ENCODE data around the gene STOML3. TPM values are rescaled to one million over a fixed set of nuclear protein-coding genes. Genes with fewer than 3 reads are reported as not detected.

STOML3 gene
- total RNA-seq, 4 donors from 2014 or later: not detected

- WGBS, 2 donors: 74 to 78% methylated on average over 1 of the region's 1 CpG
- TF ChIP-seq CTCF (IDR thresholded peaks at IDR 0.05) (no peak), POLR2A (IDR thresholded peaks at IDR 0.05) (no peak)
- intact Hi-C loops (cut with DNase I; ENCODE audit: low total_unique reads): no loop called here
Measured at GRCh38 chr13:38952827-38953226, 37.8 kb downstream of the STOML3 start.

GRCh38 chr13:38951525-38952313 is 38.9 kb downstream of the STOML3 start:
- no peak for DNase-seq (ENCODE audit: low spot score in 2 of 2)
- intact Hi-C loops (cut with DNase I; ENCODE audit: low total_unique reads): no loop called here
- no peak overlapping the region for H3K4me3 ChIP-seq (ENCODE audit: low read depth, poor library complexity, severe bottlenecking)
- TF ChIP-seq CTCF (IDR thresholded peaks at IDR 0.05) (no peak), POLR2A (IDR thresholded peaks at IDR 0.05) (no peak)
- WGBS, 2 donors: 55 to 58% methylated on average over 9 of the region's 9 CpGs

More at GRCh38 chr13:38952827-38953226, 37.8 kb downstream of the STOML3 start:
- DNase-seq (ENCODE audit: low spot score in 2 of 2): no peak
- no peak overlapping the region for H3K4me3 ChIP-seq (ENCODE audit: low read depth, poor library complexity, severe bottlenecking)

- TF ChIP-seq CTCF (IDR thresholded peaks at IDR 0.05): no peak
- no peak for TF ChIP-seq POLR2A (IDR thresholded peaks at IDR 0.05)
- 63 to 73% methylated on average over 3 of the region's 3 CpGs for WGBS, 2 donors
- no peak for DNase-seq (ENCODE audit: low spot score in 2 of 2)
- intact Hi-C loops (cut with DNase I; ENCODE audit: low total_unique reads): no loop called here
- H3K4me3 ChIP-seq (ENCODE audit: low read depth, poor library complexity, severe bottlenecking): no peak overlapping the region
Measured at GRCh38 chr13:38950987-38951386, 39.6 kb downstream of the STOML3 start.

- WGBS, 2 donors: 85 to 90% methylated on average over 3 of the region's 3 CpGs
- TF ChIP-seq POLR2A (IDR thresholded peaks at IDR 0.05) (no peak), CTCF (IDR thresholded peaks at IDR 0.05) (no peak)
- intact Hi-C loops (cut with DNase I; ENCODE audit: low total_unique reads): no loop called here
- no peak overlapping the region for H3K4me3 ChIP-seq (ENCODE audit: low read depth, poor library complexity, severe bottlenecking)
- no peak for DNase-seq (ENCODE audit: low spot score in 2 of 2)
Measured at GRCh38 chr13:38947054-38947453, 43.6 kb downstream of the STOML3 start.

GRCh38 chr13:38944219-38944618 is 46.4 kb downstream of the STOML3 start:
- intact Hi-C loops (cut with DNase I; ENCODE audit: low total_unique reads): no loop called here
- WGBS, 2 donors: 52 to 55% methylated on average over 3 of the region's 3 CpGs
- H3K4me3 ChIP-seq (ENCODE audit: low read depth, poor library complexity, severe bottlenecking): no peak overlapping the region
- DNase-seq (ENCODE audit: low spot score in 2 of 2): no peak
- TF ChIP-seq CTCF (IDR thresholded peaks at IDR 0.05) (no peak), POLR2A (IDR thresholded peaks at IDR 0.05) (no peak)

GRCh38 chr13:38943231-38943630 is 47.4 kb downstream of the STOML3 start:
- TF ChIP-seq POLR2A (IDR thresholded peaks at IDR 0.05) (no peak), CTCF (IDR thresholded peaks at IDR 0.05) (no peak)
- no peak for DNase-seq (ENCODE audit: low spot score in 2 of 2)
- 51 to 60% methylated on average over 2 of the region's 2 CpGs for WGBS, 2 donors
- no peak overlapping the region for H3K4me3 ChIP-seq (ENCODE audit: low read depth, poor library complexity, severe bottlenecking)
- intact Hi-C loops (cut with DNase I; ENCODE audit: low total_unique reads): no loop called here

Measured in lower leg skin (tissue), 4 donors.